IPS-18a (cell line): ENCODE measurements around the gene SLC25A42.

Experiments
- H3K27ac ChIP-seq: one replicate; pipeline ENCODE4 v1.5.1; 2013; ENCODE audit warnings: low read length
- H3K27me3 ChIP-seq: one replicate; pipeline ENCODE4 v1.6.1; 2013; ENCODE audit warnings: mild to moderate bottlenecking, low read length; ENCODE audit not compliant: control insufficient read depth, insufficient read depth
- H3K36me3 ChIP-seq: one replicate; pipeline ENCODE4 v1.6.1; 2013; ENCODE audit warnings: low read depth, low read length; ENCODE audit not compliant: control insufficient read depth
- H3K4me1 ChIP-seq: one replicate; pipeline ENCODE4 v1.6.1; 2013; ENCODE audit warnings: low read depth, low read length; ENCODE audit not compliant: control insufficient read depth
- H3K4me3 ChIP-seq: one replicate; pipeline ENCODE4 v1.5.1; 2013; ENCODE audit warnings: low read length
- H3K9ac ChIP-seq: one replicate; pipeline ENCODE4 v1.6.1; 2013; ENCODE audit warnings: mild to moderate bottlenecking, low read length, moderate library complexity
- H3K9me3 ChIP-seq: one replicate; pipeline ENCODE4 v1.6.1; 2013; ENCODE audit warnings: low read depth, low read length; ENCODE audit not compliant: control insufficient read depth

The SLC25A42 gene

DNA sequence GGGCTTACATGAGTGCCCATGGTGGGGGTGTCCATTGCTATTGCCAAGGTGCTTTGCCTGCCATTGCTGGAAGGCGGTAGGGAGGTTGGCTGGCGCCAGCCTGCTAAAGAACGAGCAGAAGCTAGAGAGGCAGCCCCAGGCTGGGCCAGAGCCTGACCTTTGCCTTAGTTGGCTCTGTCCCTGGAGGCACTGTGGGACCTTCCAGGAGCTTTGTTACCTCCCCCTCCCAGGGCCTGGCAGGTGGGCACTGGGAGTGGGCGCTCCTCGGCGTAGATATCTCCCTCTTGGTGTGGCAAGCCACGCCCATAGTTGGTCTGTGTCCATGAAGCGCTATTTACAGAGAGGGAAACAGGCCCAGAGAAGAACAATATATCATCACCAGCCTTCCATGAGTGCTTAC, 2.3 kb upstream of the SLC25A42 start:
- Histone ChIP-seq H3K4me3 (no peak overlapping the region), H3K4me1 (peaks cover 8% of the 10 kb centered on the region), H3K27ac (no peak overlapping the region), H3K36me3 (peaks cover 14% of the 10 kb centered on the region), H3K9ac (no peak overlapping the region), H3K27me3 (peaks cover 36% of the 10 kb centered on the region), H3K9me3 (no peaks in the 10 kb centered on the region)

DNA sequence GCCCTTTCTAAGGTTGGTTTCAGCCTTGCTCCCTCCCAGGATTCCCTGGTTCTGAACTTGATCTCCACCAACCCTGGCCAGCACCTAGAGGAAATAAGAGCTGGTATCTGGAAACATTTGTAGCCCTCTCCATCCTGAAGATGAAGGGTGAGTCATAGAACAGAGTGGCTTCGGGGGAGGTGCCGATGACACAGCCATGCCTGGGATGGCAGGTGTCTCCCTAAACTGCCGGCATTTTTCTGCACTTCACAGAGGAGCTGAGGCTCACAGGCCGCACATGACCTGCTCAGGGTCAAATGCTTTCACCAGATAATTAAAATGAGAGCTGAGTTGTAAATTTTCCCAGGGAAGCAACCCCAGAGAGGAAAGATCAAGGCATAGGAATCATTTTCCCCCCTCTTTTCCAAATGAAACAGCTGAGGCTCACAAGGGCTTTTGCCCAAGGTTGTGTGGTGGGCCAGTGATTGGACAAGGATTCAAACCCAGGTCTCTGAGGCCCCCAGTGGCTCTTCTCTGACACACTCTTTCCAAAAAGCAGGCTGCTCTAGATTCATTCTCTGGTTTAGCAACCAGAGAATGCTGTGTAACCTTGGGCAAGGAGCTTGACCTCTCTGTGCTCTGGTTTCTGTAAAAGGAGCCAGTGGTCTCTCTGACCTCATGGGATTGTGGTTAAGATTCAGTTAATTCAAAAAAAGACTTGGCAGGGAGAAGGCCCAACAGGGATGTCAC, 1.2 kb upstream of the SLC25A42 start:
- Histone ChIP-seq H3K36me3 (peaks cover 4% of the 10 kb centered on the region), H3K9me3 (no peaks in the 10 kb centered on the region), H3K27ac (no peak overlapping the region), H3K27me3 (peaks cover 47% of the 10 kb centered on the region), H3K4me1 (peaks cover 8% of the 10 kb centered on the region), H3K4me3 (peak overlapping the region; percentile 70), H3K9ac (peak overlapping the region; percentile 34)

DNA sequence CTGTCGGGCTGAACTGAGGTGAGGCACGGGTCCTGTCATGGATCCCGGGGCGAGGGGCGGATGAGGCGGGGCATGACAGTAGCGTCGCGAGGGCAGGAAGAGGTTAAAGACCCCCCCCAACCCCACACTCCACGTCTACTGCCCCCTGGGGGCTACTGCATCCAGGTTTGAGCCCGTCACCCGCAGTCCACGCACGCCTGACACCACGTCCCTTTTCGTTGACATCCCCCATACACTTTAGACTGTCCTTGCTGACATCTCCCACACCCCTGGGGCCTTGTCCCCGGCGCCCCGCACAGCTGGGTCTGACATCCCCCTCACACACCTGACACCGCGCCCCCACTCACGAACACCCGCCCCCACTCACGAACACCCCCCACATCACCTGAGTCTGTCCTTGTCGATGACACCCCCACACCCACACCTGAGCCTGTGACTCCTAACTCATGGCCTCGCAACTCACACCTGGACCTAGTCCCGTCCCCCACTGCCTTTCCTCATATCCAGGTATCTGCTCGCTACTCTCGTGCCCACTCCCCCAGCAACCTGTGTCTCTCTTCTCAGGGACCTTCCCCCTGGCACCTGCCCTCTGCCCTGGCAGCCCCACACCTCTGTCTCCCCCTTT, 416 bp downstream of the SLC25A42 start:
- Histone ChIP-seq H3K4me1 (peaks cover 8% of the 10 kb centered on the region), H3K9ac (no peak overlapping the region), H3K36me3 (peaks cover 3% of the 10 kb centered on the region), H3K9me3 (no peaks in the 10 kb centered on the region), H3K4me3 (peak overlapping the region; percentile 70), H3K27me3 (peaks cover 55% of the 10 kb centered on the region), H3K27ac (no peak overlapping the region)

DNA sequence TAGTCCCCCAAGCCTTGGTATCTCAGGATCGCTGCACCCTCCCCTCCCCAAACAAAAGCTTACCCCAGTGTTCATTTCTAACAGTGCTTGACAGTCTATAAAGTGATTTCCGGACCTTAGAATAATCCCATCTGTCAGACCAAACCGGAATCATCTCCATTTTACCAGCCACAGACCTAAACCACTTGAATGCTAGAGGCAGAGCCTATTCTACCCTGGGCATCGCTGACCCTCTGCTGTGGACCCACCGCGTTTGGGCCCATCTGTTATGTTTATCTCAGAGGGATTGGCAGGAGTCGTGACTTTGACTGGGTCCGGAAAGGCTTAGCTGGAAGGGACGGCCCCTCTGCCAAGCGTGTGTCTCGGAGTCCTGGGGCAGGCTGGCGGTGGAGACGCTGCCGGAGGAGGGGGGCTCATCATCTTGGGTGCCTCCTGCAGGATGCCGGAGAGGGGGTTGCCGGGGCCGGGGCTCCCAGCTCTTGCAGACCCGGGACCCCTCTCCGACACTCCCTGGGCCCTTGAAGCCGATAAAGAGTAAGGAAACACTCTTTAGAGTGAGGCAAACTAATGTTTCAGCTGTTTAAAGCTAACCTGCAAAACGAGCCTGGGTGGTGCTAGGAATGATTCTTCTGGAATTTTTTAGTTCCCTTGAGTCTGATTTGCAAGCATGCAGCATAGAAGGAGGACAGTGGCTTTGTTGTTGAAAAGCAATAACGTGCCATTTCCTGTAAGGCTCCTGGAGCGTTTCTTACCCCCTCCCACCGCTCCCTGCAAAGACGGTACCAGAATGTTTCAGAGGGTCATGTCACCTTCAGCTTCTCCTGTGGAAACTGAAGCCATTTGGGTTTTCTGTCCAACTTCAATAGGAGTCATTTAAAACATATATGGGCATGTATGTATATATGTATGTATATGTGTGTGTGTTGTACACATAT, 1.3 kb downstream of the SLC25A42 start:
- H3K4me3 ChIP-seq: peak overlapping the region; percentile 70
- H3K4me1 ChIP-seq: peaks cover 8% of the 10 kb centered on the region
- H3K9me3 ChIP-seq: no peaks in the 10 kb centered on the region
- H3K27ac ChIP-seq: no peak overlapping the region
- H3K27me3 ChIP-seq: peaks cover 55% of the 10 kb centered on the region
- H3K9ac ChIP-seq: no peak overlapping the region
- H3K36me3 ChIP-seq: no peaks in the 10 kb centered on the region

DNA sequence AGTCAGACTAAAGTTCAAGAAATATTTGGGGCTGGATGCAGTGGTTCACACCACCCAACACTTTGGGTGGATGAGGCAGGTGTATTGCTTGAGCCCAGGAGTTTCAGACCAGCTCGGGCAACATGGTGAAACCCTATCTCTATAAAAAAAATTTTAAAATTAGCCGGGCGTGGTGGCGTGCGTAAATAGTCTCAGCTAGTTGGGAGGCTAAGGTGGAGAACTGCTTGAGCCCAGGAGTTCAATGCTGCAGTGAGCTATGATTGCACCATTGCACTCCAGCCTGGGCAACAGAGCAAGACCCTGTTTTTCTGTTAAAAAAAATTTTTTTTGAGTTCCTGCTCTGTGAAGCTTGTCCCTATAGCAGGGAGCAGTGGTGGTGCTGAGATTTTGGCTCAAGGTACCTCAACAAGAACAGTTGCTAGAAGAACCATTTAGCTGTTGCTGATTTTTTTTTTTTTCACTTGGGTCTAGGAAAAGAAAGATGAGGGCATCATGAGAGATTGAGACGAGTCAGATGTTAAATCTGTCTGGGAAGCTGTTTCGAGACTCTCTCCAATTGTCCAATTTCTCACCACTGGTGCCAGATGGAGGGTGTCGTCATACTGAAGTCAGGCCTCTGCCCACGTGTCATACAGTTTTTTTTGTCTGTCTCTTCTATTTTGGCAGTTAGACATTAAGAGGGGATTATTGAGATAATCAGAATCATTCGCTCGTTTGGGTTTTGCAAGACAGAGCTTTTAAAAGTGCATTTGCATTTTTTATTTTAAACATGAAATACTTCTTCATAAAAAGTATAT, 3.7 kb downstream of the SLC25A42 start:
- Histone ChIP-seq H3K4me1 (peaks cover 8% of the 10 kb centered on the region), H3K27me3 (peaks cover 69% of the 10 kb centered on the region), H3K27ac (no peak overlapping the region), H3K36me3 (no peaks in the 10 kb centered on the region), H3K4me3 (no peak overlapping the region), H3K9ac (no peak overlapping the region), H3K9me3 (no peaks in the 10 kb centered on the region)

DNA sequence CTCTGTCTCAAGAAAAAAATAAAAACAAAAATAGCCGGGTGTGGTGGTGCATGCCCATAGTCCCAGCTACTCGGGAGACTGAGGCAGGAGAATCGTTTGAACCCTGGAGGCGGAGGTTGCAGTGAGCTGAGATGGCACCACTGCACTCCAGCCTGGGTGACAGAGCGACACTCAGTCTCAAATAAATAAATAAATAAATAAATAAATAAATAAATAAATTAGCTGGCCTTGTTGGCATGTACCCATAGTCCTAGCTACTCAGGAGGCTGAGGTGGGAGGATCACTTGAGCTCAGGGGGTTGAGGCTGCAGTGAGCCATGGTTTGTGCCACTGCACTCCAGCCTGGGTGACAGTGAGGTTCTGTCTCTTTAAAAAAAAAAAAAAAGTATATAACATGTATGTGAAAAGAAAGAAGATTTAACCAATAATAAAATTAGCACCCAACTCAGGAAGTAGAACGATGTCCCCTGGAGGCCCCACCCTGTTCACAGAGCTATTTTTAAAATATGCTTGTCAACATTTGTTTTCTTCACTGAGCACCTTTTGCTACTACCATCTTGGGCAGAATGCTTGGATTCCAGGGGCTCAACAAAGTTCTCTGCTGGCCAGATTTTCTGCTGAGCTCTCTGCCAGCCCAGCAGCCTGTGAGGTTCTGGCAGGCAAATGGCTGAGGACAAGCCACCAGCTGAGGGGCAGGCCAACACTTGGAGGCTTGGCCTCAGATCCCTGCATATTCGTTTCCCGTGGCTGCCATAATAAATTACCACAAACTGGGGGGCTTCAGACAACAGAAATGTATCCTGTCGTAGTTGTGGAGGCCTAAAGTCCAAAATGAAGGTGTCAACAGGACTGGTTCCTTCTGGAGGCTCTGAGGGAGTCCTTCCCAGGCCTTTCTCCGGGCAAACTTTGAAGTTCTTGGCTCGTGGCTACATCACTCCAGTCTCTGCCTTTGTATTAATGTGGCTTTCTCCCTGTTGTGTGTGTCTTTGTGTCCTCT, 5.2 kb downstream of the SLC25A42 start:
- no peaks in the 10 kb centered on the region for H3K9me3 ChIP-seq
- H3K27ac ChIP-seq: no peak overlapping the region
- no peaks in the 10 kb centered on the region for H3K36me3 ChIP-seq
- peaks cover 83% of the 10 kb centered on the region for H3K27me3 ChIP-seq
- H3K9ac ChIP-seq: no peak overlapping the region
- H3K4me3 ChIP-seq: no peak overlapping the region
- peaks cover 8% of the 10 kb centered on the region for H3K4me1 ChIP-seq

DNA sequence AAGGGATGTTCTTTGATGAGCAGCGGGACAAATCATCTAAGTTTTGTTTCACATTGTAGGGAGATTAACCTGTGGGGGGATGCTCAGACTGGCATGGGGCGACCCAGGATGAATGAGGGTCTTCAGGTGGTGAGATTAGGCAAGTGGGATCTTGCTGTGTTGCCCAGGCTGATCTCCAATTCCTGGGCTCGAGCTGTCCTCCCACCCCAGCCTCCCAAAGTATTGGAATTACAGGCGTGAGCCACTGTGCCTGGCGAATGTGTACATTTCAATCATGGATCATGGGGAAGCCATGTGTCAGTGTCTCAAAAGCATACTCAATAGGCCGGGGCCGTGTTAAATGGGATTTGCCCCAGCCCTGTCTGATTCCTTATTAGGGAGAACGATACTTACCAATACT, 8.1 kb downstream of the SLC25A42 start:
- Histone ChIP-seq H3K36me3 (no peaks in the 10 kb centered on the region), H3K27me3 (peaks cover 82% of the 10 kb centered on the region), H3K9ac (no peak overlapping the region), H3K4me1 (no peaks in the 10 kb centered on the region), H3K9me3 (no peaks in the 10 kb centered on the region), H3K27ac (no peak overlapping the region), H3K4me3 (no peak overlapping the region)

DNA sequence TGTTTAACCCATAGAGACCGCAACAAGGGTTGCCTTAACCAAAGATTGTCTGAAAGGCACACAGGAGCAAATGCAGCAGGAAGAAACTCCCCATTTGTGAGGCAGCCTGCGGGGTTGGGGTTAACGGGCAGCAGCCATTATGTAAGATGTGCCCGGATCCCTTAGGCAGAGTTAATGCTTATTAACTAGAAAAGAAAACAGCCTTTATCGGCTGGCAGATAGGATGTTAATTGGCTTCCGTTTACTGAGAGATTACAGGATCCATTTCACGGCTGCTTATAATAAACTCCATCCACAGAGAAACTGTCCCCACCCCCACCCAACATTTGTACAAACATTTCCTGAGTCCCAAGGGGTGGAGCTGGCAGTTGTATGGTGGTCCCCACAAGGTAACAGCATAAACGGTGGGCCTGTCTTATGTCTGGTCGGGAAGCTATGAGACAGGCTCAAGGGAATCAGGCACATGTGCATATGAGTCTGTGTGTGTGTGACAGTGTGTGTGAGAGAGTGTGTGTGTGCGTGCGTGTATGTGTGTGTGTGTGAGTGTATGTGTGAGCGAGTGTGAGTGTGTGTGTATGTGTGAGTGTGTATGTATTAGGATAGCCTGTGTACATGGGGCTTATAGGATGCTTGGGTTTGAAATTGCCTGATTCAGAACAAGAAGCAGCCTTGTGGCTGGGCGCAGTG, 10.5 kb downstream of the SLC25A42 start:
- Histone ChIP-seq H3K27me3 (peaks cover 80% of the 10 kb centered on the region), H3K4me3 (no peak overlapping the region), H3K9ac (no peak overlapping the region), H3K27ac (no peak overlapping the region), H3K36me3 (no peaks in the 10 kb centered on the region), H3K4me1 (no peaks in the 10 kb centered on the region), H3K9me3 (no peaks in the 10 kb centered on the region)

DNA sequence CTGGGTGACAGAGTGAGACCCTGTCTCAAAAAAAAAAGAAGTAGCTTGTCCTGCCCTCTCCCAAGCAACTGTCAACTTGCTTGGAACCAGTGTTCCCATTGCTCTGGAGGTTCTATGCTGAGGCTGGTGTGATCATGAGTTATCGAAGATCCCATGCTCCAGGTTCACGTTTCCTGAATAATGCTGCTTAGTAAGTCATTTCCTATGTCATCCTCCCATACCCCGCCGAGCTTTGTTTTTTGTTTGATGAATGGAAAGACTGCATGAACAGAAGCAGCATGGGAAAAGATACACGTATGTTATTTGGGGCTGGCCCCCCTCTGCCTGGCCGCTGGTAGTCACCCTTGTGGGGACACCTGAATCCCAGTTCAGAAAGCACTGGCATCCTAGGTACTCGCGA, 11.3 kb downstream of the SLC25A42 start:
- Histone ChIP-seq H3K4me3 (no peak overlapping the region), H3K4me1 (no peaks in the 10 kb centered on the region), H3K9ac (no peak overlapping the region), H3K36me3 (no peaks in the 10 kb centered on the region), H3K27me3 (peaks cover 82% of the 10 kb centered on the region), H3K9me3 (no peaks in the 10 kb centered on the region), H3K27ac (no peak overlapping the region)

DNA sequence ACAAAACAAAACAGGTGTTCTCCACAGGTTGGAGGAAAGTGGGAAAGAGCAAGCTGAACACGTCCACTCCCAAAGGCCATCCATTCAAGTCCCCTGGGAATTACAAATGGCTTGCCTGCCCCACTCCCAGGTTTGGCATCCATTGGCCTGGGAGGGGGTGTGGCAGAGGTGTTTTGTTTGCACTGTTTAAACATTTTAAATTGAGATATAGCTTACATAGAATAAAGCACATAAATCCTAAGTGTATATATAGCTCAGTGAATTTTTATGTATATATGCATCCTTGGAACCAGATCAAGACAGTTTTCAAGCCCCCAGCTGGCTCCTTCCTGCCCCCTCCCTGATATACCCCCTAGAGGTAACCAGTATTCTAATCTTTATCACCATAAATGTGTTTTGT, 12.7 kb downstream of the SLC25A42 start:
- Histone ChIP-seq H3K4me1 (no peaks in the 10 kb centered on the region), H3K4me3 (no peak overlapping the region), H3K9ac (no peak overlapping the region), H3K27ac (no peak overlapping the region), H3K9me3 (no peaks in the 10 kb centered on the region), H3K27me3 (peaks cover 83% of the 10 kb centered on the region), H3K36me3 (no peaks in the 10 kb centered on the region)
